ENCODE data around the gene JAZF1. TPM values are rescaled to one million over a fixed set of nuclear protein-coding genes. Genes with fewer than 3 reads are reported as not detected.

Gene JAZF1
- total and polyA plus RNA-seq, 2 experiments from 2014 or later = 9.8 to 12.3 TPM

- Histone ChIP-seq H3K9me3 (ENCODE audit: low read depth) (no peaks in the 10 kb centered on the region), H3K4me1 (ENCODE audit: low read depth) (peaks cover 10% of the 10 kb centered on the region), H3K36me3 (no peaks in the 10 kb centered on the region), H3K27ac (no peak overlapping the region), H3K4me3 (no peak overlapping the region), H3K27me3 (no peaks in the 10 kb centered on the region)
- DNase-seq (ENCODE audit: low read depth in 1 of 2, low spot score in 1 of 2) = no peak
- TF ChIP-seq CTCF (IDR thresholded peaks at IDR 0.05; ENCODE audit: low read depth, low read length) = no peak
Observed at GRCh38 chr7:28166982-28167715, 13.4 kb downstream of the JAZF1 start.

GRCh38 chr7:28165961-28166955 lies 14.3 kb downstream of the JAZF1 start:
- DNase-seq (ENCODE audit: low read depth in 1 of 2, low spot score in 1 of 2) = peak in 1 of 2 donors; percentile 79
- H3K27me3 ChIP-seq = no peaks in the 10 kb centered on the region
- TF ChIP-seq CTCF (IDR thresholded peaks at IDR 0.05; ENCODE audit: low read depth, low read length) = no peak
- H3K36me3 ChIP-seq = no peaks in the 10 kb centered on the region
- H3K27ac ChIP-seq = no peak overlapping the region
- peaks cover 10% of the 10 kb centered on the region for H3K4me1 ChIP-seq (ENCODE audit: low read depth)
- H3K9me3 ChIP-seq (ENCODE audit: low read depth) = no peaks in the 10 kb centered on the region
- H3K4me3 ChIP-seq = no peak overlapping the region

- H3K4me3 ChIP-seq = no peak overlapping the region
Observed at GRCh38 chr7:28165261-28165660, 15.3 kb downstream of the JAZF1 start.

GRCh38 chr7:28163949-28164348 lies 16.6 kb downstream of the JAZF1 start:
- Histone ChIP-seq H3K9me3 (ENCODE audit: low read depth) (no peaks in the 10 kb centered on the region), H3K27ac (no peak overlapping the region), H3K36me3 (no peaks in the 10 kb centered on the region), H3K4me1 (ENCODE audit: low read depth) (peaks cover 10% of the 10 kb centered on the region), H3K4me3 (no peak overlapping the region), H3K27me3 (no peaks in the 10 kb centered on the region)
- TF ChIP-seq CTCF (IDR thresholded peaks at IDR 0.05; ENCODE audit: low read depth, low read length) = no peak
- DNase-seq (ENCODE audit: low read depth in 1 of 2, low spot score in 1 of 2) = peak in 1 of 2 donors; percentile 50

More at GRCh38 chr7:28165261-28165660, 15.3 kb downstream of the JAZF1 start:
- Histone ChIP-seq H3K27me3 (no peaks in the 10 kb centered on the region), H3K27ac (peak overlapping the region; percentile 16), H3K4me1 (ENCODE audit: low read depth) (peaks cover 10% of the 10 kb centered on the region), H3K9me3 (ENCODE audit: low read depth) (no peaks in the 10 kb centered on the region), H3K36me3 (no peaks in the 10 kb centered on the region)
- TF ChIP-seq CTCF (IDR thresholded peaks at IDR 0.05; ENCODE audit: low read depth, low read length) = no peak
- DNase-seq (ENCODE audit: low read depth in 1 of 2, low spot score in 1 of 2) = no peak

- no peak overlapping the region for H3K4me3 ChIP-seq
- H3K4me1 ChIP-seq (ENCODE audit: low read depth) = peaks cover 10% of the 10 kb centered on the region
- no peaks in the 10 kb centered on the region for H3K9me3 ChIP-seq (ENCODE audit: low read depth)
- H3K27ac ChIP-seq = no peak overlapping the region
- no peak for DNase-seq (ENCODE audit: low read depth in 1 of 2, low spot score in 1 of 2)
- H3K27me3 ChIP-seq = no peaks in the 10 kb centered on the region
- no peaks in the 10 kb centered on the region for H3K36me3 ChIP-seq
- TF ChIP-seq CTCF (IDR thresholded peaks at IDR 0.05; ENCODE audit: low read depth, low read length) = no peak
Observed at GRCh38 chr7:28161331-28161730, 19.3 kb downstream of the JAZF1 start.

Measured in cardiac muscle cell (in vitro differentiated cells and primary cell).